K562 (cell line): Measurements from ENCODE around the gene PDE1C. TPM values are rescaled to one million over a fixed set of nuclear protein-coding genes. Genes with fewer than 3 reads are reported as not detected.
A peak's percentile ranks its signal among the peaks of the same experiment; 100 is the strongest.

Experiments used
- ATAC-seq: fragments of 200-7000 bp; cut with Tn5 transposase; 3 replicates; pipeline ENCODE4 v1.9.1; 2020; ENCODE audit warnings: moderate library complexity
- BruUV-seq: library from RNA; stranded (reverse); fragments of 400-500 nt; replicated peaks from 2 replicates; lab custom pipeline; 2021; lab: Mats Ljungman, UMichigan
- CTCF ChIA-PET: fragments of 300-600 bp; formaldehyde crosslinking; extraction: SDS; loops from one replicate; lab custom pipeline; 2021; ENCODE audit warnings: low intra/inter-chr PET ratio; lab: Yijun Ruan, JAX
- POLR2A ChIA-PET: fragments of 300-600, 350-650 bp; sonication (Branson Sonifier 250); formaldehyde crosslinking; extraction: SDS; loops from one replicate; lab custom pipeline; 2021; ENCODE audit warnings: antibody characterized with exemption, inconsistent platforms; lab: Yijun Ruan, JAX
- DNase-seq, 4 experiments: peaks; one replicate each; pipeline versions ENCODE4 v3.0.0 to v3.0.0-alpha.2; 2011 to 2018; ENCODE audit warnings: low spot score in 3 of 4, mixed read lengths in 3 of 4; ENCODE audit errors: extremely low read depth in 1 of 4
- FAIRE-seq: peaks from 2 replicates; lab custom pipeline; 2011; peaks lifted over from hg19 to GRCh38; lab: Jason Lieb, UNC
- H2AFZ ChIP-seq: 2 replicates; pipeline ENCODE4 v1.6.0; 2011; ENCODE audit warnings: low read depth, low read length, control low read depth, inconsistent platforms
- H3K27ac ChIP-seq: fragments of 200-600 bp; 3 replicates; pipeline ENCODE4 v1.8.0; 2011; ENCODE audit warnings: low read depth, mild to moderate bottlenecking, control low read depth, inconsistent platforms, low read length, moderate library complexity, mixed read lengths; ENCODE audit errors: extremely low read depth
- H3K27me3 ChIP-seq, 2 experiments: fragments of 300-600 bp in 1 of 2; 2 replicates in 1 of 2; 3 replicates in 1 of 2; pipeline versions ENCODE4 v1.6.0 to v1.8.0; 2011; ENCODE audit warnings: inconsistent platforms in 2 of 2, low read length in 2 of 2, mild to moderate bottlenecking in 1 of 2, mixed read lengths in 1 of 2, moderate library complexity in 1 of 2; ENCODE audit not compliant: control insufficient read depth in 2 of 2, insufficient read depth in 2 of 2
- H3K36me3 ChIP-seq: fragments of 300-600 bp; 3 replicates; pipeline ENCODE4 v1.8.0; 2011; ENCODE audit warnings: mild to moderate bottlenecking, low read length, inconsistent platforms; ENCODE audit not compliant: control insufficient read depth, insufficient read depth
- H3K4me1 ChIP-seq, 2 experiments: fragments of 200-600 bp in 1 of 2; replicated peaks in 1 of 2; 2 replicates in 1 of 2; 3 replicates in 1 of 2; pipeline versions ENCODE4 v1.5.1 to v1.8.0; 2011; ENCODE audit warnings: inconsistent platforms in 2 of 2, low read length in 2 of 2, mild to moderate bottlenecking in 1 of 2, mixed read lengths in 1 of 2, moderate library complexity in 1 of 2; ENCODE audit not compliant: control insufficient read depth in 2 of 2, insufficient read depth in 2 of 2
- H3K4me2 ChIP-seq: 2 replicates; pipeline ENCODE4 v1.6.1; 2011; ENCODE audit warnings: low read length, control low read depth, inconsistent platforms, mixed read lengths; ENCODE audit not compliant: insufficient read depth
- H3K4me3 ChIP-seq: fragments of 200-600 bp; sonication (generic), shearing (Covaris generic); 2 replicates; pipeline ENCODE4 v1.5.1; 2016; ENCODE audit warnings: control low read depth, inconsistent platforms
- H3K79me2 ChIP-seq: fragments of 200-600 bp; 3 replicates; pipeline ENCODE4 v1.8.0; 2011; ENCODE audit warnings: low read length, inconsistent platforms; ENCODE audit not compliant: control insufficient read depth, insufficient read depth
- H3K9ac ChIP-seq, 2 experiments: 2 replicates each; pipeline versions ENCODE4 v1.6.0 to v1.6.1; 2011; ENCODE audit warnings: low read depth in 2 of 2, low read length in 2 of 2, control low read depth in 1 of 2, inconsistent platforms in 1 of 2, mild to moderate bottlenecking in 1 of 2, mixed read lengths in 1 of 2; ENCODE audit not compliant: insufficient read depth in 1 of 2
- H3K9me1 ChIP-seq: one replicate; pipeline ENCODE4 v1.6.0; 2011; ENCODE audit warnings: inconsistent platforms, mild to moderate bottlenecking, low read length, moderate library complexity; ENCODE audit not compliant: control insufficient read depth, insufficient read depth
- H3K9me3 ChIP-seq: replicated peaks from 2 replicates; pipeline ENCODE4 v1.5.1; 2011; ENCODE audit warnings: low read depth, low read length, inconsistent platforms; ENCODE audit not compliant: control insufficient read depth, insufficient read depth
- H4K20me1 ChIP-seq: replicated peaks from 2 replicates; pipeline ENCODE4 v1.6.1; 2011; ENCODE audit warnings: low read length, inconsistent platforms, mixed read lengths; ENCODE audit not compliant: control insufficient read depth, insufficient read depth
- CEBPB ChIP-seq: fragments of 450-650 bp; IDR thresholded peaks from 2 replicates; pipeline ENCODE4 v1.6.1; 2016; ENCODE audit warnings: missing genetic modification characterization, missing compliant biosample characterization
- CEBPG ChIP-seq, 3 experiments: fragments of 200-800 bp in 1 of 3; sonication (Bioruptor generic) in 1 of 3; sonication (generic) in 1 of 3; formaldehyde crosslinking in 1 of 3; IDR thresholded peaks in 2 of 3; conservative IDR thresholded peaks in 1 of 3; 2 replicates each; pipeline versions ENCODE4 v1.6.1 to v1.8.0; 2016 to 2022; ENCODE audit warnings: missing compliant biosample characterization in 2 of 3, missing genetic modification characterization in 2 of 3, mild to moderate bottlenecking in 1 of 3, missing genetic modification reagents in 1 of 3
- NRF1 ChIP-seq, 2 experiments: fragments of 450-650 bp; IDR thresholded peaks in 1 of 2; conservative IDR thresholded peaks in 1 of 2; 2 replicates each; pipeline ENCODE4 v1.6.1; 2014; ENCODE audit warnings: mild to moderate bottlenecking in 2 of 2
- ZNF253 ChIP-seq: fragments of 250-450 bp; sonication (Bioruptor Pico); conservative IDR thresholded peaks from 2 replicates; pipeline ENCODE4 v1.6.1; 2021; ENCODE audit warnings: mild to moderate bottlenecking
- WGBS: fragments of 100-300 bp; shearing (Covaris generic); methylation state at CpG from one replicate; pipeline ENCODE4 v1.1.6; 2016; ENCODE audit warnings: low coverage, mixed read lengths; ENCODE audit not compliant: insufficient coverage; ENCODE audit errors: missing lambda C conversion rate; 5-methylcytosine and 5-hydroxymethylcytosine counted together
- in situ Hi-C: fragments of 300-500 bp; cut with MboI; formaldehyde crosslinking; loops from 4 replicates; pipeline ENCODE4 v1.15.0; 2018; ENCODE audit warnings: inconsistent platforms, mixed read lengths
- intact Hi-C: fragments of 100-400 bp; cut with micrococcal nuclease; formaldehyde crosslinking; loops from 2 replicates; pipeline ENCODE4 v1.14.2; 2022
- polyA plus RNA-seq, 8 experiments: library from polyadenylated mRNA; depleted of rRNA in 4 of 8; stranded (reverse) in 5 of 8; unstranded in 3 of 8; fragments of >200 nt; fragmentation: Nextera tagmentation in 2 of 8; fragmentation: Illumina TruSeq in 1 of 8; extraction: Ambion mirVana in 2 of 8; extraction: Trizol in 1 of 8; gene quantifications; 2 replicates each; pipeline versions ENCODE4 v1.2.1 to v1.2.3, GENCODE V29; 2011 to 2014; ENCODE audit warnings: inconsistent platforms in 1 of 8, missing spikeins in 1 of 8
- total RNA-seq, 7 experiments: library from RNA; depleted of rRNA in 6 of 7; stranded (reverse); fragments of >200 nt in 6 of 7; fragmentation: Illumina TruSeq in 2 of 7; extraction: Trizol in 2 of 7; gene quantifications; 2 replicates each; pipeline versions ENCODE4 v1.2.1 to v1.2.3, GENCODE V29; 2011 to 2021; ENCODE audit warnings: low replicate concordance in 1 of 7

Gene PDE1C
- total and polyA plus RNA-seq, 9 of the 15 experiments (the other 6 are each of a cell fraction or from before 2014, with no cell fraction given) = under 0.01 to 0.01 TPM; not detected in 7

DNA sequence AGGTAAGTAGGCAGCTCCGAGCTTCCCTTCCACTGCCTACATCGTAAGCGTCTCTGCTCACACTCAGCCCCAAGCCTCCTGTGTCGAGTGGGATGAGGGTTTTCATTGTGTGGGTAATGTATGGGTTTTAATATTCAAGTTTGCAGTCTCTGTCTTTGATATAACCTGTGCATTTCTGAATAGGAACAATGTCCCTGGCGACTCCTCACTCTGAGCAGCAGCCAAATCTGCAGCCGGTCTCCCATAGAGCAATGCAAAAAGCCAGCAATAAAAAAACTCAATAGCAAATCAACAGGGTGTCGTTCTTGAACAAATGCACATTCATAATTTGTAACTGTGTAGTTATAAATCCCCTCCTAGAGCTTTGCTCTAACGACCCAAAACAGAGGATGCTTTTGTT is 349.8 kb downstream of the PDE1C start:
- no peaks in the 10 kb centered on the region for H3K79me2 ChIP-seq
- WGBS = 4% methylated on average over 8 of the region's 8 CpGs
- POLR2A ChIA-PET = no interaction called here

DNA sequence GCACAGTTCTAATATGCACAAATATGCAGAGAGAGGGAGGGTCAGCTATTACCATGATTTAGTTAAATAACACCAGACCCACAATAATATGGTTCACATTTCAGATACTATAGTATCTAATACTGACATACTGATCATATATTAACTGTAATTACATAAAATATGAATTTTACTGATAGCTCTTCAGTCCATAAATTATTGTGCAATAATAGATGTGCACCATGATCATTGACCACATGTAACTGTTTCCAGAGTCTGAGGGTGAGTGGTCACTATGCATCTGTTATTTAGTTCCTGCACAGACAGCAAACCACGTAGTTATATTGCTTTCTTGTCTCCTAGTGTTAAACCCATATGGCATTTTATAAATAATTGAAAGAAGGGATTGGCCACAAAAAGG is 353.9 kb downstream of the PDE1C start:
- FAIRE-seq (no peak), DNase-seq (no peak), ATAC-seq (no peak)
- Histone ChIP-seq H3K4me1 (no peaks in the 10 kb centered on the region), H3K79me2 (no peaks in the 10 kb centered on the region), H3K4me2 (no peak overlapping the region), H3K9me3 (no peaks in the 10 kb centered on the region), H3K36me3 (no peaks in the 10 kb centered on the region), H3K27ac (no peak overlapping the region), H2AFZ (no peak overlapping the region), H3K9me1 (no peaks in the 10 kb centered on the region), H3K27me3 (peaks cover 0 to 2% of the 10 kb centered on the region in 2 experiments; a peak in 1 of 5 replicates), H3K4me3 (no peak overlapping the region), H3K9ac (no peak overlapping the region), H4K20me1 (no peaks in the 10 kb centered on the region)
- intact Hi-C loops (no loop called here), in situ Hi-C loops (no loop called here)
- POLR2A ChIA-PET = no interaction called here
- CTCF ChIA-PET = no interaction called here
- 0% methylated on average over 1 of the region's 1 CpG for WGBS
- no peak for TF ChIP-seq ZNF253
- TF ChIP-seq CEBPG (CRISPR knock-in tag; IDR thresholded peaks at IDR 0.05) = no peak
- peak in 1 of 2 experiments; percentile 88; a peak in 2 of 4 replicates for TF ChIP-seq CEBPG (tag; conservative IDR thresholded peaks at IDR 0.05 in 1 of 2, IDR thresholded peaks at IDR 0.05 in 1 of 2)
- TF ChIP-seq CEBPB (tag) = peak; percentile 75
- BruUV-seq = no TSS peak

More for the DNA sequence above, 349.8 kb downstream of the PDE1C start:
- Histone ChIP-seq H3K4me3 (no peak overlapping the region), H4K20me1 (no peaks in the 10 kb centered on the region), H3K27me3 (peaks cover 0 to 2% of the 10 kb centered on the region in 2 experiments; a peak in 1 of 5 replicates), H3K9me3 (no peaks in the 10 kb centered on the region), H3K4me2 (no peak overlapping the region), H2AFZ (no peak overlapping the region), H3K9me1 (no peaks in the 10 kb centered on the region), H3K36me3 (no peaks in the 10 kb centered on the region), H3K4me1 (no peaks in the 10 kb centered on the region), H3K9ac (no peak overlapping the region), H3K27ac (no peak overlapping the region)
- in situ Hi-C loops = no loop called here
- no TSS peak for BruUV-seq
- intact Hi-C loops = no loop called here
- CTCF ChIA-PET = no interaction called here
- no peak for FAIRE-seq
- no peak for DNase-seq
- no peak for ATAC-seq
- TF ChIP-seq NRF1 (conservative IDR thresholded peaks at IDR 0.05 in 1 of 2, IDR thresholded peaks at IDR 0.05 in 1 of 2) = no peak
